HEK293T (cell line): ENCODE data around the gene MPRIP.
"Not testable (repeated sequence)": the region's sequence is repeated elsewhere in the genome, so short reads cannot be mapped to it uniquely, and the experiment has no call there.

Experiments used
- CTBP1 ChIP-seq: fragments of 450-650 bp; IDR thresholded peaks from 2 replicates; pipeline ENCODE4 v1.6.1; 2016; ENCODE audit warnings: borderline replicate concordance
- FOXA1 ChIP-seq: fragments of 450-650 bp; IDR thresholded peaks from 2 replicates; pipeline ENCODE4 v1.6.1; 2016; ENCODE audit warnings: mild to moderate bottlenecking
- FOXK2 ChIP-seq: fragments of 450-650 bp; IDR thresholded peaks from 2 replicates; pipeline ENCODE4 v1.6.1; 2016; ENCODE audit warnings: mild to moderate bottlenecking
- FOXM1 ChIP-seq: fragments of 450-650 bp; IDR thresholded peaks from 2 replicates; pipeline ENCODE4 v1.6.1; 2017; ENCODE audit warnings: mild to moderate bottlenecking, borderline replicate concordance
- L3MBTL2 ChIP-seq: fragments of 450-650 bp; conservative IDR thresholded peaks from 2 replicates; pipeline ENCODE4 v1.6.1; 2016; ENCODE audit warnings: mild to moderate bottlenecking
- TF ChIP-seq, protein P1 (sequence below): fragments of 450-650 bp; IDR thresholded peaks from 2 replicates; pipeline ENCODE4 v1.6.1; 2016

DNA sequence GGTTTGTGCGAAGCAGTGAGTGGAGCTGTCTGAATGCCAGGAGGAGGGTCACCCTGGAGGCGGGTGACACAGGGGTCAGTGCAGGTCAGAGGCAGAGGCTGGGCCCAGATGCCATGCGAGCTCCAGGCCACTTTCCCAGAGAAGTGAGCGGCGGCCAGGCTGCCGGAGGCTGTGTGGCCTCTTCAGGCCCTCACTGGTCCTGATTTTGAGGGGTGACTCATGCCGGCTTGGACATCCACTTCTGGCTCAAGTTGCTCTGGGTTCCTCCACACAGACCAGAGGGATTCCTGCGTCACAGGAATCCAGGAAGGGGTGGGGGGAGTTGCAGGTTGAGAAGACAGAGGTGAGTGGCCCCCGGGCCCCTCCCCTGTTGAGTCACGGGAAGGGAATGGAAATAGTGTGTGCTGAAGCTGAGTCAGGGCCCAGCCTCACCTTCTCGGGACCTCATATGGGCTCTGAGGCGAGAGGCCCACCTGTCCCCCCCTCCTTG lies 31.7 kb upstream of the MPRIP start:
- TF ChIP-seq CTBP1, FOXK2, L3MBTL2, FOXA1, FOXM1: not testable (repeated sequence)
- TF ChIP-seq, protein P1, sequence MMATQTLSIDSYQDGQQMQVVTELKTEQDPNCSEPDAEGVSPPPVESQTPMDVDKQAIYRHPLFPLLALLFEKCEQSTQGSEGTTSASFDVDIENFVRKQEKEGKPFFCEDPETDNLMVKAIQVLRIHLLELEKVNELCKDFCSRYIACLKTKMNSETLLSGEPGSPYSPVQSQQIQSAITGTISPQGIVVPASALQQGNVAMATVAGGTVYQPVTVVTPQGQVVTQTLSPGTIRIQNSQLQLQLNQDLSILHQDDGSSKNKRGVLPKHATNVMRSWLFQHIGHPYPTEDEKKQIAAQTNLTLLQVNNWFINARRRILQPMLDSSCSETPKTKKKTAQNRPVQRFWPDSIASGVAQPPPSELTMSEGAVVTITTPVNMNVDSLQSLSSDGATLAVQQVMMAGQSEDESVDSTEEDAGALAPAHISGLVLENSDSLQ = not testable (repeated sequence)
